ENCODE results near the gene DCTN4. TPM values are rescaled to one million over a fixed set of nuclear protein-coding genes. Genes with fewer than 3 reads are reported as not detected.

DCTN4 gene
- total and polyA plus RNA-seq, 2 of the 8 experiments (the other 6 are each of a cell fraction or from before 2014, with no cell fraction given), result 20.5 to 42.7 TPM

DNA sequence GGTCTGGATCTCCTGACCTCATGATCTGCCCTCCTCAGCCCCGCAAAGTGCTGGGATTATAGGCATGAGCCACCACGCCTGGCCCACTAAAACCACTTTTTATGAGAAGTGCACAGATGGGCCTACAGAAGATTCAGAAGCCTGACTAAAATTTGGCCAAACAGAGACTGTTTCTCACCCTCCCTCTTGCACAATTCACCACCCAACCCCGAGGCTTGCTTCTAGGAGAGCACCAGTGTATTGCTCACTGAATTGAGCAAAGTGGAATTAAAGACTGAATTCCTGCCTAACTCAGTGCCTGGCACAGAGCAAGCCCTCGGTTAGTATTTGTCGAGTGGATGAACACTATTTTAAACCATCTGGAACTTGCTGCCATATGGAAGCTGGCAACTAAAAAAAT, 3.4 kb upstream of the DCTN4 start:
- H3K4ac ChIP-seq (replicated peaks; ENCODE audit: insufficient read length, low read depth, low read length), result no peak overlapping the region
- H3K23me2 ChIP-seq (ENCODE audit: low read depth, low read length), result peaks cover 3% of the 10 kb centered on the region; the same call in 1 of the 2 replicates
- H2BK5ac ChIP-seq (ENCODE audit: low read depth, low read length), result no peak overlapping the region
- no peak overlapping the region for H3K27ac ChIP-seq (ENCODE audit: low read depth, low read length)
- no peak overlapping the region for H3K23ac ChIP-seq (ENCODE audit: insufficient read length)
- H3K56ac ChIP-seq (replicated peaks; ENCODE audit: insufficient read length, low read depth, low read length), result no peak overlapping the region
- H3K79me2 ChIP-seq (ENCODE audit: control insufficient read depth in 1 of 2, insufficient read depth in 2 of 2, low read length in 2 of 2), result peaks cover 3 to 10% of the 10 kb centered on the region in 2 experiments; a peak in 3 of 4 replicates
- H3K14ac ChIP-seq (ENCODE audit: insufficient read length), result no peak overlapping the region
- no peak overlapping the region for H3K4me2 ChIP-seq (ENCODE audit: insufficient read depth in 1 of 2, low read depth in 2 of 2, low read length in 2 of 2)
- TF ChIP-seq JUN (IDR thresholded peaks at IDR 0.05; ENCODE audit: low read depth, low read length) (no peak), BRCA1 (IDR thresholded peaks at IDR 0.05; ENCODE audit: low read depth, low read length) (no peak), PHF8 (conservative IDR thresholded peaks at IDR 0.05; ENCODE audit: low read depth, low read length) (no peak), YY1 (IDR thresholded peaks at IDR 0.05; ENCODE audit: low read depth, low read length) (no peak), TAF7 (optimal IDR thresholded peaks at IDR 0.05; ENCODE audit: borderline replicate concordance, low read depth, low read length) (no peak), SIRT6 (IDR thresholded peaks at IDR 0.05; ENCODE audit: low read length) (no peak), GABPA (IDR thresholded peaks at IDR 0.05; ENCODE audit: borderline replicate concordance, insufficient read depth, low read length) (no peak)
- H3K9ac ChIP-seq (replicated peaks in 1 of 4; ENCODE audit: extremely low read depth in 1 of 4, low read depth in 3 of 4, low read length in 3 of 4), result no peak overlapping the region
- CTCF ChIA-PET (ENCODE audit: partially characterized antibody), result interaction anchor here (0.8 to 2.8 kb wide), 4 partner anchors 27 to 289 kb away, joined by 3 to 12 read pairs (median 3); no protein-coding TSS in a partner anchor
- no peak overlapping the region for H3K18ac ChIP-seq (ENCODE audit: extremely low read depth, low read length)
- H4K91ac ChIP-seq (replicated peaks; ENCODE audit: insufficient read length, low read length), result no peak overlapping the region
- H3K4me1 ChIP-seq (replicated peaks in 1 of 4; ENCODE audit: control insufficient read depth in 3 of 4, insufficient read depth in 4 of 4, low read length in 3 of 4), result peaks cover 0 to 2% (median 0%) of the 10 kb centered on the region in 4 experiments; a peak in 1 of 7 replicates
- FAIRE-seq (no peak), DNase-seq (ENCODE audit: low read depth in 1 of 2, low spot score in 2 of 2) (no peak)
- H4K20me1 ChIP-seq (replicated peaks in 1 of 2; ENCODE audit: control insufficient read depth in 1 of 2, insufficient read depth in 2 of 2, low read length in 2 of 2), result no peaks in the 10 kb centered on the region
- peaks cover 0 to 3% (median under 1%) of the 10 kb centered on the region in 4 experiments; a peak in 1 of 7 replicates for H3K27me3 ChIP-seq (replicated peaks in 1 of 4; ENCODE audit: control insufficient read depth in 3 of 4, extremely low read depth in 1 of 4, insufficient read depth in 3 of 4, low read length in 3 of 4)
- no peak overlapping the region for H2BK15ac ChIP-seq (ENCODE audit: low read length)
- no peaks in the 10 kb centered on the region for H3K36me3 ChIP-seq (ENCODE audit: control insufficient read depth in 2 of 4, insufficient read depth in 4 of 4, low read length in 3 of 4)
- H2BK12ac ChIP-seq (ENCODE audit: low read depth, low read length), result no peak overlapping the region
- H2AFZ ChIP-seq (ENCODE audit: low read length), result no peak overlapping the region
- H4K5ac ChIP-seq (ENCODE audit: insufficient read length, low read depth, low read length), result no peak overlapping the region
- POLR2A ChIA-PET (ENCODE audit: partially characterized antibody), result no interaction called here
- WGBS, 2 experiments (ENCODE audit: extremely low coverage in 1 of 2, insufficient coverage in 1 of 2, insufficient read length in 1 of 2, insufficient replicate concordance in 2 of 2, low coverage in 1 of 2, low lambda C conversion rate in 2 of 2, missing lambda C conversion rate in 1 of 2), result 88% methylated on average over 5 of the region's 5 CpGs; no CpG with 5 or more reads in 1 of the 2 experiments
- H2BK20ac ChIP-seq (ENCODE audit: low read length), result no peak overlapping the region
- H2BK120ac ChIP-seq (replicated peaks; ENCODE audit: low read depth, low read length), result no peak overlapping the region
- no peaks in the 10 kb centered on the region for H3K79me1 ChIP-seq (ENCODE audit: low read depth, low read length)
- H4K8ac ChIP-seq (ENCODE audit: extremely low read depth, insufficient read depth, low read length), result no peak overlapping the region
- H3K9me3 ChIP-seq (ENCODE audit: insufficient read depth in 2 of 2, low read depth in 1 of 2, low read length in 1 of 2), result peaks cover 6 to 10% of the 10 kb centered on the region in 2 experiments; a peak in 3 of 4 replicates
- H3K4me3 ChIP-seq (ENCODE audit: extremely low read depth in 1 of 4, insufficient read depth in 2 of 4, low read depth in 3 of 4, low read length in 4 of 4), result no peak overlapping the region
- no peak overlapping the region for H2AK5ac ChIP-seq (ENCODE audit: low read depth, low read length)

Measured in H1 (cell line).